H1 (cell line): ENCODE measurements around the gene PLEKHM3. TPM values are rescaled to one million over a fixed set of nuclear protein-coding genes. Genes with fewer than 3 reads are reported as not detected.

ENCODE experiments used
- CTCF ChIA-PET: fragments of 300-600 bp; sonication (Branson Sonifier 250); formaldehyde crosslinking; loops from one replicate; lab custom pipeline; 2021; ENCODE audit not compliant: partially characterized antibody; lab: Charles Lee
- POLR2A ChIA-PET: fragments of 300-600 bp; sonication (Branson Sonifier 250); formaldehyde crosslinking; loops from one replicate; lab custom pipeline; 2021; ENCODE audit warnings: inconsistent platforms; ENCODE audit not compliant: partially characterized antibody; lab: Charles Lee
- DNase-seq, 2 experiments: peaks; one replicate each; pipeline versions ENCODE4 v3.0.0 to v3.0.0-alpha.2; 2010 to 2022; ENCODE audit warnings: low spot score in 2 of 2, low read depth in 1 of 2, mixed read lengths in 1 of 2
- FAIRE-seq: peaks from 2 replicates; lab custom pipeline; 2011; peaks lifted over from hg19 to GRCh38; lab: Jason Lieb, UNC
- H2AFZ ChIP-seq: 2 replicates; pipeline ENCODE4 v1.8.1; 2012; ENCODE audit warnings: low read length, inconsistent platforms
- H2AK5ac ChIP-seq: 2 replicates; pipeline ENCODE4 v1.6.1; 2013; ENCODE audit warnings: low read depth, low read length
- H2BK120ac ChIP-seq: replicated peaks from 2 replicates; pipeline ENCODE3; 2013; ENCODE audit warnings: low read depth, low read length, inconsistent platforms
- H2BK12ac ChIP-seq: 2 replicates; pipeline ENCODE4 v1.6.1; 2013; ENCODE audit warnings: low read depth, low read length
- H2BK15ac ChIP-seq: 2 replicates; pipeline ENCODE4 v1.6.1; 2013; ENCODE audit warnings: low read length
- H2BK20ac ChIP-seq: 2 replicates; pipeline ENCODE4 v1.6.1; 2013; ENCODE audit warnings: low read length
- H2BK5ac ChIP-seq: 2 replicates; pipeline ENCODE4 v1.6.1; 2013; ENCODE audit warnings: low read depth, low read length
- H3K14ac ChIP-seq: 2 replicates; pipeline ENCODE4 v1.6.1; 2013; ENCODE audit warnings: inconsistent platforms; ENCODE audit not compliant: insufficient read length
- H3K18ac ChIP-seq: 2 replicates; pipeline ENCODE4 v1.6.1; 2013; ENCODE audit warnings: low read length; ENCODE audit errors: extremely low read depth
- H3K23ac ChIP-seq: 2 replicates; pipeline ENCODE4 v1.6.1; 2013; ENCODE audit warnings: inconsistent platforms; ENCODE audit not compliant: insufficient read length
- H3K23me2 ChIP-seq: 2 replicates; pipeline ENCODE4 v1.6.1; 2013; ENCODE audit warnings: low read depth, low read length
- H3K27ac ChIP-seq: 2 replicates; pipeline ENCODE4 v1.6.1; 2011; ENCODE audit warnings: low read depth, low read length, inconsistent platforms
- H3K27me3 ChIP-seq, 4 experiments: replicated peaks in 1 of 4; 1 replicate in 1 of 4; 2 replicates in 3 of 4; pipeline versions ENCODE4 v1.6.1 to v1.8.1; 2011 to 2013; ENCODE audit warnings: low read length in 3 of 4, mild to moderate bottlenecking in 3 of 4, inconsistent platforms in 2 of 4, mixed read lengths in 2 of 4, moderate library complexity in 1 of 4; ENCODE audit not compliant: control insufficient read depth in 3 of 4, insufficient read depth in 3 of 4; ENCODE audit errors: extremely low read depth in 1 of 4
- H3K36me3 ChIP-seq, 4 experiments: 2 replicates each; pipeline versions ENCODE4 v1.6.1 to v1.8.1; 2011 to 2013; ENCODE audit warnings: mild to moderate bottlenecking in 4 of 4, low read length in 3 of 4, moderate library complexity in 2 of 4, control low read depth in 1 of 4, inconsistent platforms in 1 of 4; ENCODE audit not compliant: insufficient read depth in 4 of 4, control insufficient read depth in 2 of 4
- H3K4ac ChIP-seq: replicated peaks from 2 replicates; pipeline ENCODE3; 2013; ENCODE audit warnings: low read length, low read depth, mixed read lengths, inconsistent platforms; ENCODE audit not compliant: insufficient read length
- H3K4me1 ChIP-seq, 4 experiments: replicated peaks in 1 of 4; 1 replicate in 1 of 4; 2 replicates in 3 of 4; pipeline versions ENCODE4 v1.6.1 to v1.8.1; 2011 to 2013; ENCODE audit warnings: low read length in 3 of 4, inconsistent platforms in 2 of 4, mixed read lengths in 1 of 4; ENCODE audit not compliant: insufficient read depth in 4 of 4, control insufficient read depth in 3 of 4
- H3K4me2 ChIP-seq, 2 experiments: 2 replicates each; pipeline versions ENCODE4 v1.6.1 to v1.8.1; 2011 to 2013; ENCODE audit warnings: low read depth in 2 of 2, low read length in 2 of 2, control low read depth in 1 of 2, inconsistent platforms in 1 of 2, mild to moderate bottlenecking in 1 of 2; ENCODE audit not compliant: insufficient read depth in 1 of 2
- H3K4me3 ChIP-seq, 4 experiments: fragments of 200-600, 300-600 bp in 1 of 4; sonication (generic), shearing (Covaris generic), sonication (Bioruptor Twin) in 1 of 4; 2 replicates each; pipeline versions ENCODE4 v1.5.1 to v1.8.1; 2011 to 2016; ENCODE audit warnings: low read length in 4 of 4, low read depth in 3 of 4, control low read depth in 2 of 4, inconsistent platforms in 2 of 4, mild to moderate bottlenecking in 2 of 4, mixed read lengths in 1 of 4, moderate library complexity in 1 of 4; ENCODE audit not compliant: insufficient read depth in 2 of 4; ENCODE audit errors: extremely low read depth in 1 of 4
- H3K56ac ChIP-seq: replicated peaks from 2 replicates; pipeline ENCODE3; 2013; ENCODE audit warnings: low read depth, mild to moderate bottlenecking, mixed read lengths, low read length, inconsistent platforms; ENCODE audit not compliant: insufficient read length
- H3K79me1 ChIP-seq: 2 replicates; pipeline ENCODE4 v1.6.1; 2013; ENCODE audit warnings: low read depth, low read length, control low read depth
- H3K79me2 ChIP-seq, 2 experiments: 2 replicates each; pipeline versions ENCODE4 v1.6.1 to v1.8.1; 2012 to 2013; ENCODE audit warnings: low read length in 2 of 2, mild to moderate bottlenecking in 2 of 2, inconsistent platforms in 1 of 2; ENCODE audit not compliant: insufficient read depth in 2 of 2, control insufficient read depth in 1 of 2
- H3K9ac ChIP-seq, 4 experiments: replicated peaks in 1 of 4; 1 replicate in 1 of 4; 2 replicates in 3 of 4; pipeline versions ENCODE4 v1.6.1 to v1.8.1; 2011 to 2013; ENCODE audit warnings: low read depth in 3 of 4, low read length in 3 of 4, control low read depth in 2 of 4, mild to moderate bottlenecking in 2 of 4, moderate library complexity in 2 of 4, inconsistent platforms in 1 of 4; ENCODE audit errors: extremely low read depth in 1 of 4
- H3K9me3 ChIP-seq, 2 experiments: 2 replicates each; pipeline versions ENCODE4 v1.6.1 to v1.8.1; 2012 to 2013; ENCODE audit warnings: mild to moderate bottlenecking in 2 of 2, moderate library complexity in 2 of 2, control low read depth in 1 of 2, inconsistent platforms in 1 of 2, low read depth in 1 of 2, low read length in 1 of 2, mixed read lengths in 1 of 2; ENCODE audit not compliant: insufficient read depth in 2 of 2
- H4K20me1 ChIP-seq, 2 experiments: replicated peaks in 1 of 2; 2 replicates each; pipeline versions ENCODE3 to v1.8.1; 2011 to 2013; ENCODE audit warnings: inconsistent platforms in 2 of 2, low read length in 2 of 2, mild to moderate bottlenecking in 1 of 2; ENCODE audit not compliant: insufficient read depth in 2 of 2, control insufficient read depth in 1 of 2
- H4K5ac ChIP-seq: 2 replicates; pipeline ENCODE4 v1.6.1; 2013; ENCODE audit warnings: low read length, low read depth, mixed read lengths, inconsistent platforms; ENCODE audit not compliant: insufficient read length
- H4K8ac ChIP-seq: 2 replicates; pipeline ENCODE4 v1.8.0; 2013; ENCODE audit warnings: mild to moderate bottlenecking, moderate library complexity, low read length, inconsistent platforms; ENCODE audit not compliant: insufficient read depth; ENCODE audit errors: extremely low read depth
- H4K91ac ChIP-seq: replicated peaks from 2 replicates; pipeline ENCODE3; 2013; ENCODE audit warnings: low read length, mixed read lengths, inconsistent platforms; ENCODE audit not compliant: insufficient read length
- ASH2L ChIP-seq: fragments of 200-600, 300-600 bp; sonication (generic); IDR thresholded peaks from one replicate; pipeline ENCODE4 v1.7.1; 2017; ENCODE audit warnings: low read length
- CEBPB ChIP-seq: IDR thresholded peaks from 2 replicates; pipeline ENCODE4 v1.6.1; 2012; ENCODE audit warnings: low read depth, low read length
- HDAC2 ChIP-seq, 2 experiments: fragments of 300-600 bp in 1 of 2; sonication (generic) in 1 of 2; IDR thresholded peaks; 2 replicates each; pipeline ENCODE4 v1.6.1; 2011 to 2012; ENCODE audit warnings: low read depth in 2 of 2, low read length in 2 of 2, mild to moderate bottlenecking in 2 of 2, moderate library complexity in 2 of 2, borderline replicate concordance in 1 of 2, inconsistent platforms in 1 of 2
- WGBS, 2 experiments: shearing (Covaris generic) in 1 of 2; methylation state at CpG; one replicate each; pipeline versions ENCODE4 v1.1.6 to v1.1.7; 2013 to 2015; ENCODE audit warnings: low lambda C conversion rate in 2 of 2, mixed read lengths in 2 of 2, inconsistent platforms in 1 of 2, low coverage in 1 of 2, missing lambda C conversion rate in 1 of 2; ENCODE audit not compliant: insufficient replicate concordance in 2 of 2, insufficient coverage in 1 of 2, insufficient read length in 1 of 2; ENCODE audit errors: extremely low coverage in 1 of 2, missing lambda C conversion rate in 1 of 2; 5-methylcytosine and 5-hydroxymethylcytosine counted together
- polyA plus RNA-seq, 7 experiments: library from polyadenylated mRNA; depleted of rRNA in 3 of 7; stranded (reverse) in 5 of 7; unstranded in 2 of 7; fragments of >200 nt in 5 of 7; fragments of 200-250 nt in 2 of 7; gene quantifications; 1 replicate in 5 of 7; 2 replicates in 1 of 7; 4 replicates in 1 of 7; pipeline versions ENCODE4 v1.2.1 to v1.2.3, GENCODE V29; 2011 to 2013; ENCODE audit warnings: missing spikeins in 2 of 7, mixed read lengths in 2 of 7
- total RNA-seq: library from RNA; stranded (reverse); fragmentation: NEBNext Ultra II Directional; extraction: Animal tissue kit (Norgen Biotek cat#: 25700); gene quantifications from 2 replicates; pipeline ENCODE4 v1.2.1, GENCODE V29; 2021

PLEKHM3 gene
- total and polyA plus RNA-seq, 2 of the 8 experiments (the other 6 are each of a cell fraction or from before 2014, with no cell fraction given): 2.3 to 5.8 TPM

- no peak overlapping the region for H3K18ac ChIP-seq
- H3K4me1 ChIP-seq: peaks cover 3 to 22% (median 3%) of the 10 kb centered on the region in 4 experiments; a peak in 5 of 7 replicates
- no peak overlapping the region for H2BK20ac ChIP-seq
- H3K14ac ChIP-seq: no peak overlapping the region
- no peak overlapping the region for H2AK5ac ChIP-seq
- H4K91ac ChIP-seq: no peak overlapping the region
- TF ChIP-seq ASH2L (no peak), HDAC2 (IDR thresholded peaks at IDR 0.05; ENCODE audit: borderline replicate concordance in 1 of 2, low read depth in 2 of 2, low read length in 2 of 2) (no peak), CEBPB (peak; percentile 74; the same call in 1 of the 2 replicates)
- no peak for FAIRE-seq
- ChIA-PET CTCF (interaction anchor here (0.6 to 2.8 kb wide), 13 partner anchors 8 to 213 kb away, joined by 3 to 11 read pairs (median 3); no protein-coding TSS in a partner anchor), POLR2A (no interaction called here)
- H2BK120ac ChIP-seq: no peak overlapping the region
- DNase-seq: no peak
- H2AFZ ChIP-seq: no peak overlapping the region
- no peak overlapping the region for H2BK5ac ChIP-seq
- no peaks in the 10 kb centered on the region for H3K79me2 ChIP-seq
- no peaks in the 10 kb centered on the region for H3K36me3 ChIP-seq
- 88% methylated on average over 7 of the region's 7 CpGs; no CpG with 5 or more reads in 1 of the 2 experiments for WGBS, 2 experiments
- no peak overlapping the region for H3K4me3 ChIP-seq
- no peaks in the 10 kb centered on the region for H3K27me3 ChIP-seq
- no peak overlapping the region for H3K27ac ChIP-seq
- H3K9ac ChIP-seq: no peak overlapping the region
- H2BK15ac ChIP-seq: no peak overlapping the region
- H4K5ac ChIP-seq: no peak overlapping the region
- H3K79me1 ChIP-seq: no peaks in the 10 kb centered on the region
- no peak overlapping the region for H3K56ac ChIP-seq
- H3K4me2 ChIP-seq: no peak overlapping the region
- no peaks in the 10 kb centered on the region for H3K23me2 ChIP-seq
- H3K9me3 ChIP-seq: no peaks in the 10 kb centered on the region
- H3K4ac ChIP-seq: no peak overlapping the region
- no peak overlapping the region for H2BK12ac ChIP-seq
- H3K23ac ChIP-seq: no peak overlapping the region
- no peak overlapping the region for H4K8ac ChIP-seq
- H4K20me1 ChIP-seq: no peaks in the 10 kb centered on the region
These were observed 90.6 kb downstream of the PLEKHM3 start for GRCh38 chr2:207934720-207935119.
